ENCODE data around the gene MPP7.

GRCh38 chr10:28328346-28328745 lies 25.5 kb upstream of the MPP7 start:
- TF ChIP-seq, protein P1, sequence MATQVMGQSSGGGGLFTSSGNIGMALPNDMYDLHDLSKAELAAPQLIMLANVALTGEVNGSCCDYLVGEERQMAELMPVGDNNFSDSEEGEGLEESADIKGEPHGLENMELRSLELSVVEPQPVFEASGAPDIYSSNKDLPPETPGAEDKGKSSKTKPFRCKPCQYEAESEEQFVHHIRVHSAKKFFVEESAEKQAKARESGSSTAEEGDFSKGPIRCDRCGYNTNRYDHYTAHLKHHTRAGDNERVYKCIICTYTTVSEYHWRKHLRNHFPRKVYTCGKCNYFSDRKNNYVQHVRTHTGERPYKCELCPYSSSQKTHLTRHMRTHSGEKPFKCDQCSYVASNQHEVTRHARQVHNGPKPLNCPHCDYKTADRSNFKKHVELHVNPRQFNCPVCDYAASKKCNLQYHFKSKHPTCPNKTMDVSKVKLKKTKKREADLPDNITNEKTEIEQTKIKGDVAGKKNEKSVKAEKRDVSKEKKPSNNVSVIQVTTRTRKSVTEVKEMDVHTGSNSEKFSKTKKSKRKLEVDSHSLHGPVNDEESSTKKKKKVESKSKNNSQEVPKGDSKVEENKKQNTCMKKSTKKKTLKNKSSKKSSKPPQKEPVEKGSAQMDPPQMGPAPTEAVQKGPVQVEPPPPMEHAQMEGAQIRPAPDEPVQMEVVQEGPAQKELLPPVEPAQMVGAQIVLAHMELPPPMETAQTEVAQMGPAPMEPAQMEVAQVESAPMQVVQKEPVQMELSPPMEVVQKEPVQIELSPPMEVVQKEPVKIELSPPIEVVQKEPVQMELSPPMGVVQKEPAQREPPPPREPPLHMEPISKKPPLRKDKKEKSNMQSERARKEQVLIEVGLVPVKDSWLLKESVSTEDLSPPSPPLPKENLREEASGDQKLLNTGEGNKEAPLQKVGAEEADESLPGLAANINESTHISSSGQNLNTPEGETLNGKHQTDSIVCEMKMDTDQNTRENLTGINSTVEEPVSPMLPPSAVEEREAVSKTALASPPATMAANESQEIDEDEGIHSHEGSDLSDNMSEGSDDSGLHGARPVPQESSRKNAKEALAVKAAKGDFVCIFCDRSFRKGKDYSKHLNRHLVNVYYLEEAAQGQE (IDR thresholded peaks at IDR 0.05; ENCODE audit: borderline replicate concordance) = no peak
- TF ChIP-seq, protein P2, sequence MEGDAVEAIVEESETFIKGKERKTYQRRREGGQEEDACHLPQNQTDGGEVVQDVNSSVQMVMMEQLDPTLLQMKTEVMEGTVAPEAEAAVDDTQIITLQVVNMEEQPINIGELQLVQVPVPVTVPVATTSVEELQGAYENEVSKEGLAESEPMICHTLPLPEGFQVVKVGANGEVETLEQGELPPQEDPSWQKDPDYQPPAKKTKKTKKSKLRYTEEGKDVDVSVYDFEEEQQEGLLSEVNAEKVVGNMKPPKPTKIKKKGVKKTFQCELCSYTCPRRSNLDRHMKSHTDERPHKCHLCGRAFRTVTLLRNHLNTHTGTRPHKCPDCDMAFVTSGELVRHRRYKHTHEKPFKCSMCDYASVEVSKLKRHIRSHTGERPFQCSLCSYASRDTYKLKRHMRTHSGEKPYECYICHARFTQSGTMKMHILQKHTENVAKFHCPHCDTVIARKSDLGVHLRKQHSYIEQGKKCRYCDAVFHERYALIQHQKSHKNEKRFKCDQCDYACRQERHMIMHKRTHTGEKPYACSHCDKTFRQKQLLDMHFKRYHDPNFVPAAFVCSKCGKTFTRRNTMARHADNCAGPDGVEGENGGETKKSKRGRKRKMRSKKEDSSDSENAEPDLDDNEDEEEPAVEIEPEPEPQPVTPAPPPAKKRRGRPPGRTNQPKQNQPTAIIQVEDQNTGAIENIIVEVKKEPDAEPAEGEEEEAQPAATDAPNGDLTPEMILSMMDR (IDR thresholded peaks at IDR 0.05; ENCODE audit: poor library complexity, severe bottlenecking) = no peak
- TF ChIP-seq SMC3 (conservative IDR thresholded peaks at IDR 0.05; ENCODE audit: poor library complexity) (no peak), TAF1 (IDR thresholded peaks at IDR 0.05; ENCODE audit: low read depth) (no peak), POLR2AphosphoS5 (IDR thresholded peaks at IDR 0.05) (no peak), EZH2 (IDR thresholded peaks at IDR 0.05; ENCODE audit: borderline replicate concordance, insufficient read depth, low read length, poor library complexity, severe bottlenecking) (no peak), RAD21 (conservative IDR thresholded peaks at IDR 0.05) (no peak), MXI1 (conservative IDR thresholded peaks at IDR 0.05; ENCODE audit: poor library complexity, severe bottlenecking) (no peak)
